HG03558 (cell line): ENCODE measurements around the gene KATNB1.
"Not testable (repeated sequence)": the region's sequence is repeated elsewhere in the genome, so short reads cannot be mapped to it uniquely, and the experiment has no call there.

Experiments used
- ATAC-seq: cut with Tn5 transposase; IDR thresholded peaks from one replicate; pipeline ENCODE4 v1.9.1; 2021; ENCODE audit warnings: moderate number of reproducible peaks; ENCODE audit not compliant: unreplicated experiment; ENCODE audit errors: extremely low read depth

Gene KATNB1

DNA sequence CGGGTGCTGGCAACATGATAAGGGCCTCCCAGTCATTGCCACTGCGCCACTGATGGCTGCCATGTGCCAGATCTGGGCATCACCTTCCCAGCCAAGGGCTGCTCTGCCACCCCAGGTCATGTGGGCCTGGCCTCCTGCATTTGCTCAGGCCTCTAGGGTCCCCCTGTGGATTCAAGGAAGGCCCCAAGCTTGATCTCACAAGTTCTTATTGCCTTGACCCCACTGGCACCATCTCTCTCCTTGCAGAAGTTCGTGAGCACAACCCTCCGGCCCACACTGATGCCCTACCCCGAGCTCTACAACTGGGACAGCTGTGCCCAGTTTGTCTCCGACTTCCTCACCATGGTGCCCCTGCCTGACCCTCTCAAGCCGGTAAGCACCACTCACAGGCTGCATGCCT, 35.7 kb upstream of the KATNB1 start:
- no peak for ATAC-seq

DNA sequence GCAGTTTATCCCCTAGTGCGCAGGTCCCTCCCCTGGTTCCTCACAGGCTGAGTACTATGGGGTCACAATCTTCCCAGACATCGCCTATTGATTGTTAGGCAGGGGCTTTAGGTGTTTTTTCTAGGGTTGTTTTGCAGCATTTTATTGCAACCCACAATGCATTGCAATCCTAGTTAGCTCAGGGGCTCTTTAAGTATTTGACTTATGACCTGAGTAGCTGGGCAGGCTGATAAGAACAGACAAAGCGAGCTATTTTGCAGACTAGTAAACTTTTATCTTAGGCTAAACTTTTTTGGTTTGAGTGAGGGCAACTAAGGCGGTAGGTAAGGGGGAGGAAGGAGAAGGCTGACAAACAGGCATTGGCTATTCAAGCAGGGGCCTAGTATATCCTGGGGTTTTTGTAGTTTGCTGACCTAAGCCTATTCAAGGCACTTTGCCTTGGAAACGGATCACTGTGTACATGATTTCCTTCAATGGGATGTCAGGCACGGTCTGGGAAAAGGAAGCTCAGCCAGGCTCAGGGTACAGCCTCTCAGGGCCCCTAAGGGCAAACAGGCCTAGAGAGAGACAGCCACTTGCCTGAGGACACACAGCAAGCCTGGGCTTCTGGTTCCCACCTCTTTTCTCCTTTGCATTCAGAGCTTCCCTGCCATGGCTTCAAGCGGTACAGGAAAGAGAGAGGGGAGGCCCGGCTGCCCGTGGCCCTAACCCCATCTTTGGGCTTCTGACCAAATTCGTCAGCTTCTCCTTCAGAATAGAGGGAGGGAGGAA, 34.6 kb upstream of the KATNB1 start:
- ATAC-seq: no peak

DNA sequence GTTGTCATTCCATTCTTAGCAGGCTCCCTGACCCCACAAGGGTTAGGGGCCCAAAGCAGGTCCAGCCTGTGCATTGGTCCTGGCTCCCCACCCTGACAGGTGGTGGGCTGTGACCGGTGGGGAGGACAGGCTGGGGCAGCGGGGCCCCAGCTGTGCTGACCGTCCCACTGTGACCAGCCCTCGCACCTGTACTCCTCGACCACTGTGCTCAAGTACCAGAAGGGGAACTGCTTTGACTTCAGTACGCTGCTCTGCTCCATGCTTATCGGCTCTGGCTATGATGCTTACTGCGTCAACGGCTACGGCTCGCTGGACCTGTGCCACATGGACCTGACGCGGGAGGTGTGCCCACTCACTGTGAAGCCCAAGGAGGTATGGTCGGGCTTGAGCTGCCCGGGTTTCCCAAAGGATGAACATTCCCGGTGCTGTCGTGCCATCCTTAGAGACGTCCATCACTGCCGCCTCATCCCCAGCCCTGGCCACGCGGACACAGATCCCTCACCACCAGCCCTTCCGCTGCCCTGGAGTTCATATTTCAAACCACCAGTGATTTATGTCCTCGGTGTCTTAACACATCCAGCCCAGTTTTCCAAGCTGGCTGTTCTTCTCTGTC, 33.7 kb upstream of the KATNB1 start:
- no peak for ATAC-seq

DNA sequence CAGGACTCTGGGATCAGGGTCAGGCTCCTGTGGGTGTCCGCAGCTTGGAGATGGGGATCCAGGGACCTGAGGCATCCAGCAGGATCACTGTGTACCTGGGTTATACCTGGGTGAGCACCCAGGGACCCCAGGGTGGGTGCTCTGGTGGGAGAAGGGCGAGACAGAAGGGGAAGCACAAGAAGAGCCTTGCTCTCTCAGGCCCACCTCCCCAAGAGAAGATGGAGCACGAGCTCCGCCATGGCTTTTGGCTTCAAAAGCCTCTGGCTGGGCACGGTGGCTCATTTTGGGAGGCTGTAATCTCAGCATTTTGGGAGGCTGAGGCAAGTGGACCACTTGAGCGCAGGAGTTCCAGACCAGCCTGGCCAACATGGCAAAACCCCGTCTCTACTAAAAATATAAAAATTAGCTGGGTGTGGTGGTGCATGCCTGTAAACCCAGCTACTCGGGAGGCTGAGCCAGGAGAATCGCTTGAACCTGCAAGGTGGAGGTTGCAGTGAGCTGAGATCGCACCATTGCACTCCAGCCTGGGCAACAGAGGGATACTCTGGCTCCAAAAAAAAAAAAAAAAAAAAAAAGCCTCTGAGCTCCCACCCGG, 32.1 kb upstream of the KATNB1 start:
- no peak for ATAC-seq

DNA sequence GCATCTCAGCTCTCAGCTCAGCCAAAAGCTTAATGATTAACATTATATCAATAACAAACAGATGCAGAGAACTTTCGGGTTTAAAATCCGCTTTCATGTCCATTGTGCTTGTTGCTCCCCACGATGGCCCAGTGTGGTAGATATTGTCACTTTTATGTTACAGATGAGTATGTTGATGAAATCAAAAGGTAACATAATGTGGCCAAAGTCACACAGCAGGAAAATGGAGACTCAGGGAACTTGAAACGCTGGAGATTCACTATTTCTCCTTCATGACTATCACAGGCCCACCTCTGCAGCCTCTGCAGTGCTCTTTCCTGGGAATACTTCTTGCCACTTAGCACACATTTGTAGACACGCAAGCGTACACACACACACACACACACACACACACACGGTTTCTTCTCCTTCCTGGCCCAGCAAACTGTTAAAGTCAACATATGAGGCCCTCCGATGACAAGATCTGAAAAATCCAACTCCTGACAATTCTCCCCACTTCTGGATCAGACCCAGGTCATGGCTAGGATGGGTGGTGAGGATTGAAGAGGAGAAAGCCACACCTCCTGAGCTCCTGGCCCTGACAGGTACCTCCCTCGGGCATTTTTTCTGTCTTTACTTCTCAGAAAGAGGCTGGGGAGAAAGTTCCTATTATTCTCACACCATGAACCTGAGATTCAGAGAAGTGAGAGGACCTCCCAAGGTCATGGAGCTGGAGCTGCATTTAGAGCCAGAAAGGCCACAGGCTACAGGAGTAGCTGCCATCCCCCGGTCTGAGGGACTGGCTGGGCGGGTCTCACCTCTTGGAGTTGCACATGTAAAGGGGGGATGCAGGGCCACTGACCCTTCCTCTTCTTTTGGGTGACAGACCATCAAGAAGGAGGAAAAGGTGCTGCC, 31.3 kb upstream of the KATNB1 start:
- ATAC-seq: no peak

DNA sequence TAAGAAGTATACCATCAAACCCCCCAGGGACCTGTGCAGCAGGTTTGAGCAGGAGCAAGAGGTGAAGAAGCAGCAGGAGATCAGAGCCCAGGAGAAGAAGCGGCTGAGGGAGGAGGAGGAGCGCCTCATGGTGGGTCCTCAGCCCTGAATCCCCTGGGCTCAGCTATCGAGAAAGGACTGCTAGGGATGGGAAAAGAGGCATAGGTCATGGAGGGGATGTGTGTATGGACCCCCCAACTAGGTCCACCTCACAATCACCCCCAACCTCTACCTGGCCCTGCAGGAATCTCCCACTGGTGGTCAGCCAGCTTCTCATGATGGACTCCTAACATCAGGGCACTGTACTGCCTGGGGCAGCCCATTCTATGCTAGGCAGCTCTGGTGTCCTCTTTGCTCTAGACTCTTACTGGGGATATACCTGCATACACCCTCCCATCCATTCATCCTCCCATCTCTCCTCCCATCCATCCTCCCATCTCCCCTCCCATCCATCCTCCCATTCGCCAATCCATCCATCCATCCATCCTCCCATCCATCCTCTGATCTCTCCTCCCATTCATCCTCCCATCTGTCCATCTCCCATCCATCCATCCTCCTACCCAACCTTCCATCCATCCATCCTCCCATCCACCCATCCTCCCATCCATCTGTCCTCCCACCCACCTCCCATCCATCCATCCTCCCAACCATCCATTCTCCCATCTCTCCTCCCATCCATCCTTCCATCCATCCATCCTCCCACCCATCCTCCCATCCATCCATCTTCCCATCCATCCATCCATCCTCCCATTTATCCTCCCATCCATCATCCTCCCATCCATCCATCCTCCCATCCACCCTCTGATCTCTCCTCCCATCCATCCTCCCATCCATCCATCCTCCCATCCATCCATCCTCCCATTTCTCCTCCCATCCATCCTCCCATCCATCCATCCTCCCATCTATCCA, 30.4 kb upstream of the KATNB1 start:
- no peak for ATAC-seq

DNA sequence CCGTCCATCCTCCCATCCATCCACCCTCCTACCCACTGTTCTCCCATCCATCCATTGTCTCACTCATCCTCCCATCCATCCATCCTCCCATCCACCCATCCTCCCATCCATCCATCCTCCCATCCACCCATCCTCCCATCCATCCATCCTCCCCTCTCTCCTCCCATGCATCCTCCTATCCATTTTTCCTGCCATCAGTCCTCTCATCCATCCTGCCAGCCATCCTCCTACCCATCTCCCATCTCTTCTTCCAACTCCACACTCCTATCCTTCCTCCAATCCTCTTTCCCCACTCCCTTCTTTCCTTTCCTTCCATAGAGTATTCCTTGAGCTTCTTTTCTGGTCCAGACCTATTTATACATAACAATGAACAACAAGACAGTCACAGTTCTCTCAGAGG, 28.9 kb upstream of the KATNB1 start:
- ATAC-seq: no peak

DNA sequence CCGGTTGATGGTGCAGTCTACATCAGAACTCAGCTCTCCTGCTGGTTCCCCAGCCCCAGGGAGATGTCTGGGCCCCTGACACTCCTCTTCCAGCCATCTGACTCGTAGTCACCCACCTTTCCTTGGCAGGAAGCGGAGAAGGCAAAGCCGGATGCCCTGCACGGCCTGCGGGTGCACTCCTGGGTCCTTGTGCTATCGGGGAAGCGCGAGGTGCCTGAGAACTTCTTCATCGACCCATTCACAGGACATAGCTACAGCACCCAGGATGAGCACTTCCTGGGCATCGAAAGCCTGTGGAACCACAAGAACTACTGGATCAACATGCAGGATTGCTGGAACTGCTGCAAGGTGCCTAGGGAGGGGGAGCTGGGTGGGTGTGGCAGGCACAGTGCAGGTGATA, 28.2 kb upstream of the KATNB1 start:
- no peak for ATAC-seq

DNA sequence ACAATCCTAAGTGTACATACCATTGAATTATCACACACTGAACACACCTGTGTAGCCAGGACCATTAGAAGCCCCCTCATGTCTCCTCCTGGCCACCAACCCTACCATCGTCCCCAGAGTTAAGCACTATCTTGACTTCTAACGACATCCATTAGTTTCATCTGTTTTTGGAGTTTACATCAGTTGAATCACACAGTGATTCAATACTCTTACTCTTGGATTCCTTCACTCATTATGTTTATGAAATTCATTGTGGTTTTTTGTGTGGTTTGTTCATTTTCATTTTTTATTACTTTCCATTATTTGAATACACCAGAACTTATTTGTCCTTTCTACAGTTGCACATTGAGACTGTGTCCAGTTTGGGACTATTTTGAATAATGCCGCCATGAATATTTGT, 27.4 kb upstream of the KATNB1 start:
- no peak for ATAC-seq

DNA sequence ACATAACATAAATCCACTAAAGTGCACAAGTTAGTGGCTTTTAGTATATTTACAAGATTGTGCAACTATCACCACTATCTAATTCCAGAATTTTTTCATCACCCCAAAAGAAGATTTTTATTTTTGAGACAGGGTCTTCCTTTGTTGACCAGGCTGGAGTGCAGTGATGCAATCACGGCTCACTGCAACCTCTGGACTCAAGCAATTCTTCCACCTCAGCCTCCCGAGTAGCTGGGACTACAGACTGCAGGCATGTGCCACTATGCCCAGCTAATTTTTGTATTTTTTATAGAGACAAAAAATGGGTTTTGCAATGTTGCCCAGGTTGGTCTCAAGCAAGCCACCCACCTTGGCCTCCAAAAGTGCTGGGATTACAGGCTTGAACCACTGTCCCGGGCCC, 25.9 kb upstream of the KATNB1 start:
- ATAC-seq: no peak

DNA sequence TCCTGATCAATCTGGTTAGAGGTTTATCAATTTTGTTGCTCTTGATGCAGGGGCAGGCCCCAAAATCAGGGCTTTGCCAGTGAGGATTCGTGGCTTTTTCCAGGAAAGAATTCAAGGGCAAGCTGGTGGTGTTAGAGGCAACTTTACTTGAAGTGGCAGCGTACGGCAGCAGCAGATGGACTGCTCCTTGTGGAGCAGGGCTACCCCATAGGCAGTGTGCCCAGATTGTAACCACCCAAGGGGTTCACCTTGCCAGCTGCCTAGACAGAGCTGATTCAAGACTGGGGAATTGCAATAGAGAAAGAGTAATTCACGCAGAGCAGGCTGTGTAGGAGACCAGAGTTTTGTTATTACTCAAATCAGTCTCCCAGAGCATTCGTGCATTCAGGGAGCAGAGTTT, 24.2 kb upstream of the KATNB1 start:
- no peak for ATAC-seq

DNA sequence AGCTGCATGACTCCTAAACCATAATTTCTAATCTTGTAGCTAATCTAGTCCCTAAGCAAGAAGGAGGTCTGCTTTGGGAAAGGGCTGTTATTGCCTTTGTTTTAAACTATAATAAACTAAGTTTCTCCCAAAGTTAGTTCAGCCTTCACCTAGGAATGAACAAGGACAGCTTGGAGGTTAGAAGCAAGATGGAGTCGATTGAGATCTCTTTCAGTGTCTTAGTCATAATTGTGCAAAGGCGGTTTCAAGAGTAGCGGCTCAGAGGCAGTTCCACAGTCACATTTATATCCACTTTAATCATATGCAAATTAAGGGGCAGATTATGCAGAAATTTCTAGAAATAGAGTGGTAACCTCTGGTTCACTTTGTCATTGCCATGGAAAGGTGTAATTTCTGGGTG, 23.6 kb upstream of the KATNB1 start:
- no peak for ATAC-seq

DNA sequence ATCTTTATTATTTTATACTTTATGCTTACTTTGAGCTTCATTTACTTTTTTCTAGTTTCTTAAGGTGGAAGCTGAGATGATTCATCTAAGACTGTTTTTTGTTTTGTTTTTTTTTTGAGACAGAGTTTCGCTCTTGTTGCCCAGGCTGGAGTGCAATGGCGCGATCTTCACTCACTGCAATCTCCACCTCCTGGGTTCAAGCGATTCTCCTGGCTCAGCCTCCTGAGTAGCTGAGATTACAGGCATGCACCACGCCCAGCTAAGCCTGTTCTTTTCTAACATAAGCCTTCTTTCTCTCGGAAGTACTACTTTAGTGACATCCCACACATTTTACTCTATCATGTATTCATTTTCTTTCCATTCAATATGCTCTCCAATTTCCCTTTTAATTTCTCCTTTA, 23.0 kb upstream of the KATNB1 start:
- not testable (repeated sequence) for ATAC-seq

DNA sequence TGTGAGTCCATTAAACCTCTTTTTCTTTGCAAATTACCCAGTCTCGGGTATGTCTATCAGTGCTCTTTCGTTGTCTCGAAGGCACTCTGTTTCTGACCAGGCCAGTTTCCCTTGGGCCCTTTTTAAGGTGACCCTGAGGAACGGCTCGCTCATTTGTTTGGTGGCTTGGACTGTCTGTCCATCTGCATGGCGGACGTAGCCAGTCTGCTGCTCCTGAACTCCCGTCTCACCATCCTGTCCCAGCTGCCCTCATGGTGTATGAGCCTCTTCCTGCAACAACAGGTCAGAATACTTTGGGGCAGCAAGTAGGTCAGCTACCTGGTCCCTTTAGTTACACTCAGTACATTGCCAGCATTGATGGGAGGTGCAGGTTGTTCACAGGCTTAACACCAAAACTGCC, 22.0 kb upstream of the KATNB1 start:
- no peak for ATAC-seq

DNA sequence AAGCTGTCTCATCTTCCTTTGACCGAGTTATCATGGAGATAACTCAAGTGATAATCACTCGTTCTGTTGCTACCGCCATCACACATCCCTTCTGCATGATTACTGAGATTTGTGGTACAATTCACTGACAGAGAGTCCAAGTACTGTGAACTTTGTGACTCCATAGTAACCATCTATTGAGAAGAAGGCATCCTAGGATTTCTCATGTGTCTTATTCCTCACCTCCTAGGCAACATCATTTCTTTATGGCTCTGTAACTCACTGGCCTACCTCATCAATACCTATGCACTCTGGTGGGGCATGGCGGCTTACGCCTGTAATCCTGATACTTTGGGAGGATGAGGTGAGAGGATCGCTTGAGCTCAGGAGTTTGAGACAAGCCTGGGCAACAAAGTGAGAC, 21.5 kb upstream of the KATNB1 start:
- no peak for ATAC-seq

DNA sequence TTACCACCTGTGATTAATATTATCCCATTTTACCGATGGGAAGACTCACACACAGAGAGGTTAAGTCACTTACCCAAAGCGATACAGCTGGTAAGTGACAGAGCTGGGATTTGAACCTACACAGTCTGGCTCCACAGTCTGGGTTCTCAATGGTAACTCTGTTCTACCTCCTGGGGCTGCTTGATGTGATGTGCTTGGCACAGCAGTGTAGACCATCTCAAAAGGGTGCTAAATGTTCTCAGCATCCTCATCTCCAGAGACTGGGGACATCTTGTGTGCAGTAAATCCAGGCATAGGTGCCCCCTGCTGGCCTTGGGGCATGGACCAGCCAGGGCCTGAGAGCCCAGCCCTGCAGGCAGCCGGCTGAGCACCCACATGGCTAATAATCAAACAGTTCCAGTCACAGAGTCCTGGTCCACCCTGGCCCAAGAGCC, 15.4 kb upstream of the KATNB1 start:
- ATAC-seq: no peak

DNA sequence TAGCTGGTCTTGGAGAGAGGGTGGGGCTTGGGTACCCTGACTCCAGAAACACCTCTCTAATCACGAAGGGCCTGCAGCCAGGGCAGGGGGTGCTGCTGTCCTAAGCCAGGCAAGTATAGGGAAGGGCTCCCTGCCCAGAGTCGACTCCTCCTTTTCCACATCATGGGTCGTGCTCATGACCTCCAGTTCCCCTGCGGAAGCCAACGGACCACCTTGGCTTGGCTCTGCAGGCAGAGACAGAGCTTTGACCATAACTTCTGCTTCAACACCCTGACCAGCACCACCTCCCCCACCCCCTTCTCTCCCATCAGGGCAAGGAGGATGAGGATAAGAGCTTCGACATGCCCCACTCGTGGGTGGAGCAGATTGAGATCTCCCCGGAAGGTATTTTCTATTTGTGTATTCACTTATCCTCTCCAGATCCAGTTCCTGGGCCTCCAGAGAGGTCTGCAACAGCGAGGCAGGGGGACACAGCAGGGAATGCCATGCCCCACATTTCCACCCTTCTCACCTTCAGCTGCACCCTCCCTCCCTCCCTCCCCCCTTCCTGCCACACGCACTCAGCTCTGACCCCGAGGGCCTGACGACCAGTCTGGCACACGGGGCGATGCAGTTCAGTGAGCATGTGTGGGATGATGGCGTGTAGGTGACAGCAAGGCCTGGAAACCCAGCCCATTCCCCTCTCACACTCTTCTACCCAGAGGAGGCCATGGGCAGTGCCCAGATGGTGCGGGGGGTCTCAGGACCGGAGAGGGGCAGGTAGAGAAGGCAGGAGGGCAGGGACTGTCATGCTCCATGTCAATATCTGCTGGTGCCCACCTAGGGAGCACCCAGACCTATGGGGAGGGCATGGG, 14.0 kb upstream of the KATNB1 start:
- no peak for ATAC-seq

DNA sequence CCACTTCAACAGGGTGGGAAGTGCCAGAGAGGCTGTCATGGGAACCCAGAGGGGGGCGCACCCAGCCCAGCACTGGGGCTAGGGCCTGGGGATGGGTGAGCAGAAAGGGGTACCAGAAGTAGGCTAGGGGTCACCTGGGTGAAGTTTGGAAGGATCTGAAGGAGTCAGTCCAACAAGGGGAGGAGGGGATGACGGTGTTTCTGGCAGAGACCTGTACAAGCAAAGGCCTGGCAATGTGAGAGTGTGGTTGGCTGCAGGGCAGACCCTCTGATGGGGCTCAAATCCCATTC, 13.4 kb upstream of the KATNB1 start:
- no peak for ATAC-seq

DNA sequence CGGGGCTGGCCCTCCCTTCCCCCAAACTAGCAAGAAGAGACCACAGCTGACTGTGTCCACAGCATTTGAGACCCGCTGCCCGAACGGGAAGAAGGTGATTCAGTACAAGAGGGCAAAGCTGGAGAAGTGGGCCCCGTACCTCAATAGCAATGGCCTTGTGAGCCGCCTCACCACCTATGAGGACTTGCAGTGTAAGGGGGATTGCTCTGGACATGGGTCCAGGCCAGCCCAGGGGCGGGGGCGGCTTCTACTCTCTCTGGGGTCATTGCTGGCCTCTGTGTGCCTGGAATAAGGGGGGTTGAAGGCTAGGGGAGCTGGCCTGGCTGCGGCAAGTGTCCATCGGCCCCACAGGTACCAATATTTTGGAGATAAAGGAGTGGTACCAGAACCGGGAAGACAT, 12.9 kb upstream of the KATNB1 start:
- no peak for ATAC-seq
